Raji (cell line): Measurements from ENCODE around the gene STMP1.

Experiments used
- POLR2A ChIP-seq: IDR thresholded peaks from 2 replicates; pipeline ENCODE4 v1.6.1; 2011; ENCODE audit warnings: low read depth, low read length, control low read depth; ENCODE audit not compliant: insufficient read depth

The STMP1 gene

DNA sequence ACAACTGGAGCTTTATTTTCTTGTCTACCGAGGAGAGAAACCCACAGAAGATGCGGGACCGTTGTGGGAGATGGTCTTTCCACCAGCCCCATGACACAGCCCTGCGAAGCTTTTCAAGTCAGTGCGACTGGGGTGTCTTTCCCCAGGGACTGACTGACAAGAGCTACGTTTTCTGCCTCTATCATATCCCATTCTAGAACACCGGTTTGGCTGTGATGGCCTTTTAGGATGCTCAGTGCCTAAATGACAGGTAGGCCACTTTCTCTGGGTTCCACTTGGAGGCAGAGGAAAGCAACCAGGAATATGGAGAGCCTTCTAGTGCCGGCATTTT lies 48.8 kb downstream of the STMP1 start:
- TF ChIP-seq POLR2A = no peak

GRCh38 chr7:135712182-135712782 lies 50.0 kb downstream of the STMP1 start:
- no peak for TF ChIP-seq POLR2A

- no peak for TF ChIP-seq POLR2A
Observed at GRCh38 chr7:135712796-135713195, 50.5 kb downstream of the STMP1 start.

DNA sequence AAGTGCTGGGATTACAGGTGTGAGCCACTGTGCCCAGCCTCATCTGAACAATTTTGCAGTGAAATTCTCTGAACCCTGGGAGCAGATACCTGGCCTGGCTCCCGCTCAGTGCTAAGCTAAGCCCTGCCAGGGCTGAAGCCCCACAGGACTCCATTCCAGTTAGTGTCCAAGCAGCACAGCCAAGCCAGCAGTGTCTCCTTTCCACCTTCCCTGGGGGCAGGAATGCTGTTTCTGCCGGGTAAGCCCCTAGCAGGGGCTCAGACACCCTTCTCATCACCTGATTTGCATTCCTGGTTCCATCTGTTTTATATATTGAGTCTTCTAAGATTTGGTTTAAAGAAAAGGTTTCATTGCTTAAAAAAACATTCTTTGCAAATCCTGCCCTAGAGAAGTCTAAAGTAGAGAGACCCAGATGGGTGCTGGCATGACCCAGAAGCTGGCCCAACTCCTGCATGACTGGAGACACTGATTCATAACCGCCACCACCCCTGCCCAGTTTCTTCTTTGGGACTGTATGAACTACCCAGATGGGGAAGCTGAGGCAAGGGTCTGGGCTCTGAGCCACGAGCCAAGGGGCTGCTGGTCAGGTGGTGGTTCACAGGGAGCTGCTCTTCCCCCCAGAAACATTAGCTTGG lies 51.6 kb downstream of the STMP1 start:
- TF ChIP-seq POLR2A = no peak

GRCh38 chr7:135714534-135715009 lies 52.3 kb downstream of the STMP1 start:
- no peak for TF ChIP-seq POLR2A

DNA sequence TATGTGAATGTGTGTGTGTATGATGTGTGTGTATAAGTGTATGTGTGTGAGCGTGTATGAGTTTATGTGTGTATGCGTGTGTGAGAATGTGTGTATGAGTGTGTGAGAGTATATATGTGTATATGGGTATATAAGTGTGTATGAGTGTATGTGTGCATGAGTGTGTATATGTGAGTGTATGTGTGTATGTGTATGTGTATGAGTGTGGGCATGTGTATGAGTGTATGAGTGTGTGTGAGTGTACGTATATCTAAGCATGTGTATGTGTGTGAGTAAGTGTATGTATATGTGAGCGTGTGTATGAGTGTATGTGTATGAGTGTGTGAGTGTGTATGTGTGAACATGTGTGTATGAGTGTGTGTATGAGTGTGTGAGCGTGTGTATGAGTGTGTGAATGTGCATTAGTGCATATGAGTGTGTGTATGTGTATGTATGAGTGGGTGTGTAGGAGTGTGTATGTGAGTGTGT lies 52.8 kb downstream of the STMP1 start:
- TF ChIP-seq POLR2A = no peak

GRCh38 chr7:135715673-135716072 lies 53.4 kb downstream of the STMP1 start:
- no peak for TF ChIP-seq POLR2A

DNA sequence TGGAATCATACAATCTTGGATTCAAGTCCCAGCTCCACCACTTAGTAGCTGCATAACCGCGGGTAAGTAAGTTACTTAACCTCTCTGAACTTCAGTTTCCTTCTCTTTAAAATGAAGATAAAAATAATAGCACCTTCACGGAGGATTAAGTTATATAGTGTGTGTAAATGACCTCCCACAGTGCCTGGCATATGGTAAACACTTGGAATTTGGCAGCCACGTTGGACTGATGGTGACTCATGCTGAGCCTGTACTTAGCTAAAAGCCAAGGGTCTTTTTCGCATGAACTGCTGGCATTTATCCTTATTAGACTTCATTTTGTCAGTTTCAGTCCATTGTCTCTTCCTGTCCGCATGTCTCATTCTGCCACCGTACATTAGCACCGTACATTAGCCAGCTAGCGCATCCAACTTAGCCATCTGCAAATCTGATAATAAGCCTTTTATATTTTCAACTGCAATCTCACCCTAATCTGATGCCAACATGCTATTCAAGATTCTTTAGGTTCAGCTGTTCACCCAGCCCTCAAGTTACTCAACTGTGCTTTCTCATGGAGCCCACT lies 54.4 kb downstream of the STMP1 start:
- TF ChIP-seq POLR2A = no peak

- TF ChIP-seq POLR2A = no peak
Observed at GRCh38 chr7:135717693-135718092, 55.4 kb downstream of the STMP1 start.

DNA sequence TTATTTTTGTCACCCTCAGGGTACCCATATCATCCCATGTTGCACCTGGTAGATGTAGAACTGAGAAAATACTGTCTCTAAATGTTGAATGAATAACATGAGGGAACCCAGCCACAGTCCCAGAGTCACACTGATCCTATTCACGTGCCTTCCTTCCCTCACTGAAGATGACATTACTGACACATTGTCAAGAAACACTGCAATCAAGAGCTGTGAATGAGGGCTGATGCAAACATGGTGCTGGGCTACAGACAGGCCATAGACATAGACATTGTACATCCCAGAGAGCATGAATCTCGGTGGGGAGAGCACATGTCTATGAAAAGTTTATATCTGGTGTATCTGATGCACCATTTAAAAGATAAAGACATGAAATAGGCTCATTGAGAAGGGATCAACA lies 55.9 kb downstream of the STMP1 start:
- TF ChIP-seq POLR2A = no peak

DNA sequence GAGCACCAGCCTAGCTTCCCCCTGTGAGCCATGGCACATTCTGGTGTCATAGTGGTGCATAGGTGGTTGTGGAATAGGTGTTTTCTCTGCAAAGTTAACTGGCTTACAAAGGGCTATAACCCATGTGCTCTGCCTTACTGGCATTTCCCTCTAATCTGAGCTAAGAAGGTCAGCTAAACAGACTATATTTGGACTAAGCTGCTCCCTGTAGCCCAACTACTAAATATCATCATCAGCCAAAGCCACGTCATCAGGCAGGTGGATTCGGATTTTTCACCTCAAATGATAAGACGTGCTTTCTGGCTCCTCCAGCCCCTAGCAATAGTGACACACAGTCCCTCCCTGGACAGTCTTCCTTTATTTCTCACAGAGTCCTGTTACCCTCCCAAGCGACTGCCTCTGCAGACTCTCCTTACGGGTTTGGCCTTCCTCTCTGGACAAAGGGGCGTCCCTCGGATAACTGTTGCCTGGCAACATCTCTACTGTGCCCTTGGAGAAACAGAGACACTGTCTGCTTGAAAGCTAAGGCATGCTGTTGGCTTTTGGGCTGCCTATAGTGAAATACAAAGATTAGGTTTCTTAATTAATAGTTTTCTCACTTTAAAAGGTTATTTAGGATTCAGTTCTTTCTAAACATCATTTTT lies 56.6 kb downstream of the STMP1 start:
- no peak for TF ChIP-seq POLR2A

DNA sequence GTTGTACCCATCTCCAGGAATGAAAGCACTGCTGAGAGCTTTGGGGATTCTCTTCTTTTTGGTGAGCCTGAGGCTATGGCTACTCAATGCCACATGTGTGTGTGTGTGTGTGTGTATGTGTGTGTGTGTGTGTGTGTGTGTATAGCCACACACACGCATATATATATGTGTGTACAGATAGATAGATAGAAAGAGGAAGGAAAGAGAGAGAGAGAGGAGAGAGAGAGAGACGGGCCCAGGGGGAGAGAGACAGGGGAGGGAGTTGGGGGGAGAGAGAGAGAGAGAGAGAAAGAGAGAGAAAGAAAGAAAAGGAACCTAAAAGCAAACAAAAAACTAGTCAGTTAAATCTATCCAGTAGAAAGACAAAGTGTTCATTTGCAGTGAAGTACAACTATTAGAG lies 57.4 kb downstream of the STMP1 start:
- no peak for TF ChIP-seq POLR2A

DNA sequence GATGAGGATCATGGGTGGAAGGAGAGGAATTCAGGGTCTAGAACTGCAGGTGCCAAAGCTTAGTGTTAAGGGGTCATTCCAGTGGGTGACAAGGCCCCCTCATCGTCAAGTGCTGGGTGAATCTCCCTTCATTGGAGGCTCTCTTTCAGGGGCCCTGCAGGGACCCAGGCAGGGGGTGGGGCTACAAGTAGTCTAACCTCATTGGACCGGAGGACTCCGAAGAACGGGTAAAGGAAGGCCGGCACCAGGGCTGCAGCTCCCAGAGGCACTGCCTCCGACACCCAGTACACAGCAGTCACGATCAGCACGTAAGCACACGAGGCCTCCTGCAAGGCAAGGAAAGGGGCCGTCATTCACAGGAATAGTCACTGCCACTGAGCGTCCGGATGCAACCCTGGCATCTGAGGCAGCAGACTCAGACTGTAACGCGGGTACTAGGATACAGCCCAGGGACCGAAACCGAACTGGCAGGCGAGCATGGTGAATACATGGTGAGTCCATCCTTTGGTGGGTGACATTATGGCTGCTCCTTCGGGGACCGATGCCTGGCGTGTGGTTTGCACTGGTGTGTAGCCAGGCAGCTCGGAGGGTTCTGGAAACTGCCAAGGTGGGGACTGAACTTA lies 59.0 kb downstream of the STMP1 start:
- no peak for TF ChIP-seq POLR2A

DNA sequence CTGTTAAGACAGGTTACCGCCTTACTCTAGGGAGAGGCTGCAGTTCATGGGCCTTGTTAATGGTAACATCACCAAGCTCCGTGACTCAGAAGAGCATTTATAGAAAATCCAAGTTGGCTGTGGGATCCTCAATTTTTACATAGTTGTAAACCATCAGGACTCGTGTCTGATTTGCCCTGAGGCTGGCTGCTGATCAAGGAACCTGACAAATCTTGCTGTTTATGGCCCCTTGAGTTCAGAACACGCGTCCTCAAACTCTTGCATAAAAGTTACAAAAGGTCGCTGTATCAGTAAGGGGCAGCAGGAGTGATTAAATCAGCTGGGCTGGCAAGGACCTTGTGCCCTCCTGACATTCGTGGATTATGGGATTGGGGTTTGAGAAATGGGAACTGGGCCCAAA lies 61.1 kb downstream of the STMP1 start:
- no peak for TF ChIP-seq POLR2A
